Measurements from ENCODE around the gene RTF2. TPM values are rescaled to one million over a fixed set of nuclear protein-coding genes. Genes with fewer than 3 reads are reported as not detected.

The RTF2 gene
- total and polyA plus RNA-seq, 4 donors, result 63.8 to 103 (median 85.2) TPM

DNA sequence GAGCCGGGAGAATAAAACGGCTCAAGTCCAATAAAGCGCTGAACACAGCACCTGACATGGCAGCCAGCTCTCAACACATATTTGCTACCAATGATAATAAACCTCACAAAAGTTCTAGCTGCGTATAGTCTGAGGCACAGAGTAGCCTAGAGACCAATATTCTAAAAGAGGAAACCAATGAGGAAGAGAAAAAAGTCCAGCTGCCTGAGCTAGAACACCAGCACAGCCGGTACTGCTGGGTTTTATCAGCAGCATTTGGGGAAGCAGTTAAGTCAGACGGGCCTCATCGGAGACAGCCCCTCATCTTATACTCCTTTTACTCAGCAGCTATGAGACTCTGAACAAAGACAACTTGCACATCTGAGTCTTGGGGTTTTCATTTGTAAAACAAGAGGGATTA lies 2.4 kb upstream of the RTF2 start:
- Histone ChIP-seq H3K27ac (ENCODE audit: low read depth in 1 of 2, low read length in 1 of 2) (no peak overlapping the region), H3K9me3 (ENCODE audit: control insufficient read depth in 4 of 4, insufficient read depth in 3 of 4, low read length in 3 of 4) (no peaks in the 10 kb centered on the region), H3K36me3 (ENCODE audit: control insufficient read depth in 4 of 4, insufficient read depth in 4 of 4, low read length in 4 of 4) (peaks cover 0 to 18% (median 1%) of the 10 kb centered on the region in 4 donors), H3K27me3 (ENCODE audit: control insufficient read depth in 3 of 3, insufficient read depth in 3 of 3, low read length in 2 of 3) (no peaks in the 10 kb centered on the region), H3K9ac (ENCODE audit: insufficient read depth in 1 of 2, low read length in 2 of 2) (no peak overlapping the region), H3K4me1 (ENCODE audit: control insufficient read depth in 5 of 5, insufficient read depth in 5 of 5, low read length in 5 of 5) (peaks cover 0 to 18% (median 8%) of the 10 kb centered on the region in 5 donors), H3K4me3 (no peak overlapping the region)
- 46 to 63% methylated on average over 7 of the region's 7 CpGs for WGBS, 2 donors
- no peak for TF ChIP-seq CTCF (IDR thresholded peaks at IDR 0.05; ENCODE audit: control extremely low read depth, extremely low read depth)
- DNase-seq, result no peak
- no peak for ATAC-seq (ENCODE audit: insufficient read depth, low FRiP score)

GRCh38 chr20:56467968-56468315 lies 485 bp upstream of the RTF2 start:
- H3K4me1 ChIP-seq (ENCODE audit: control insufficient read depth in 5 of 5, insufficient read depth in 5 of 5, low read length in 5 of 5), result peaks cover 0 to 18% (median 8%) of the 10 kb centered on the region in 5 donors
- ATAC-seq (ENCODE audit: insufficient read depth, low FRiP score), result no peak

GRCh38 chr20:56469077-56469449 lies 636 bp downstream of the RTF2 start:
- peak overlapping the region; percentile 75 for H3K4me3 ChIP-seq
- DNase-seq (no peak), ATAC-seq (ENCODE audit: insufficient read depth, low FRiP score) (no peak)
- H3K4me1 ChIP-seq (ENCODE audit: control insufficient read depth in 5 of 5, insufficient read depth in 5 of 5, low read length in 5 of 5), result peaks cover 0 to 18% (median 8%) of the 10 kb centered on the region in 5 donors
- peak overlapping the region in 1 of 2 donors; percentile 76 for H3K27ac ChIP-seq (ENCODE audit: low read depth in 1 of 2, low read length in 1 of 2)
- H3K9ac ChIP-seq (ENCODE audit: insufficient read depth in 1 of 2, low read length in 2 of 2), result peak overlapping the region; percentile 91 to 96
- TF ChIP-seq CTCF (IDR thresholded peaks at IDR 0.05; ENCODE audit: control extremely low read depth, extremely low read depth), result no peak
- no peaks in the 10 kb centered on the region for H3K27me3 ChIP-seq (ENCODE audit: control insufficient read depth in 3 of 3, insufficient read depth in 3 of 3, low read length in 2 of 3)
- peaks cover 6 to 19% (median 10%) of the 10 kb centered on the region in 4 donors for H3K36me3 ChIP-seq (ENCODE audit: control insufficient read depth in 4 of 4, insufficient read depth in 4 of 4, low read length in 4 of 4)
- WGBS, 2 donors, result 22 to 25% methylated on average over 8 of the region's 8 CpGs
- no peaks in the 10 kb centered on the region for H3K9me3 ChIP-seq (ENCODE audit: control insufficient read depth in 4 of 4, insufficient read depth in 3 of 4, low read length in 3 of 4)

More at GRCh38 chr20:56467968-56468315, 485 bp upstream of the RTF2 start:
- Histone ChIP-seq H3K4me3 (peak overlapping the region; percentile 75), H3K36me3 (ENCODE audit: control insufficient read depth in 4 of 4, insufficient read depth in 4 of 4, low read length in 4 of 4) (peaks cover 0 to 12% (median 2%) of the 10 kb centered on the region in 4 donors), H3K9ac (ENCODE audit: insufficient read depth in 1 of 2, low read length in 2 of 2) (peak overlapping the region in 1 of 2 donors; percentile 88), H3K27me3 (ENCODE audit: control insufficient read depth in 3 of 3, insufficient read depth in 3 of 3, low read length in 2 of 3) (no peaks in the 10 kb centered on the region), H3K9me3 (ENCODE audit: control insufficient read depth in 4 of 4, insufficient read depth in 3 of 4, low read length in 3 of 4) (no peaks in the 10 kb centered on the region), H3K27ac (ENCODE audit: low read depth in 1 of 2, low read length in 1 of 2) (peak overlapping the region; percentile 55 to 69)
- no peak for TF ChIP-seq CTCF (IDR thresholded peaks at IDR 0.05; ENCODE audit: control extremely low read depth, extremely low read depth)
- 3 to 9% methylated on average over 7 of the region's 7 CpGs for WGBS, 2 donors
- no peak for DNase-seq

- Histone ChIP-seq H3K27ac (ENCODE audit: low read depth in 1 of 2, low read length in 1 of 2) (no peak overlapping the region), H3K27me3 (ENCODE audit: control insufficient read depth in 3 of 3, insufficient read depth in 3 of 3, low read length in 2 of 3) (no peaks in the 10 kb centered on the region), H3K9me3 (ENCODE audit: control insufficient read depth in 4 of 4, insufficient read depth in 3 of 4, low read length in 3 of 4) (no peaks in the 10 kb centered on the region), H3K36me3 (ENCODE audit: control insufficient read depth in 4 of 4, insufficient read depth in 4 of 4, low read length in 4 of 4) (peaks cover 28 to 47% (median 42%) of the 10 kb centered on the region in 4 donors), H3K4me1 (ENCODE audit: control insufficient read depth in 5 of 5, insufficient read depth in 5 of 5, low read length in 5 of 5) (peaks cover 0 to 1% (median 0%) of the 10 kb centered on the region in 5 donors), H3K9ac (ENCODE audit: insufficient read depth in 1 of 2, low read length in 2 of 2) (no peak overlapping the region), H3K4me3 (no peak overlapping the region)
- ATAC-seq (ENCODE audit: insufficient read depth, low FRiP score) (no peak), DNase-seq (no peak)
- TF ChIP-seq CTCF (IDR thresholded peaks at IDR 0.05; ENCODE audit: control extremely low read depth, extremely low read depth), result no peak
- WGBS, 2 donors, result 39 to 65% methylated on average over 7 of the region's 7 CpGs
Measured at GRCh38 chr20:56483970-56484369, 15.5 kb downstream of the RTF2 start.
